Naive thymus-derived CD8-positive, alpha-beta T cell (primary cell): Measurements from ENCODE around the gene USP17L18. TPM values are rescaled to one million over a fixed set of nuclear protein-coding genes. Genes with fewer than 3 reads are reported as not detected.
"Not testable (repeated sequence)": the region's sequence is repeated elsewhere in the genome, so short reads cannot be mapped to it uniquely, and the experiment has no call there.

Experiments used
- ATAC-seq, 2 donors: fragments of 150-1000 bp; cut with Tn5 transposase in 1 of 2; sonication (Bioruptor Pico), chemical (Tn5 transposase) in 1 of 2; 1 replicate in 1 of 2; 2 replicates in 1 of 2; pipeline ENCODE4 v1.10.0; 2021; ENCODE audit warnings: mild to moderate bottlenecking in 2 of 2, moderate library complexity in 2 of 2
- POLR2A ChIA-PET: fragments of 350-600 bp; sonication (Branson Sonifier 250); formaldehyde crosslinking; loops from one replicate; lab custom pipeline; 2021; ENCODE audit warnings: antibody characterized with exemption; lab: Charles Lee
- DNase-seq, 10 donors: peaks; one replicate each; pipeline versions ENCODE4 v3.0.0 to v3.0.0-alpha.2; 2020 to 2022
- H3K27ac Mint-ChIP-seq, 10 donors: one replicate each; pipeline ENCODE4 v1.8.0; 2020 to 2022; ENCODE audit warnings: mild to moderate bottlenecking in 10 of 10, mixed read lengths in 10 of 10, moderate library complexity in 4 of 10, inconsistent platforms in 1 of 10
- H3K27me3 Mint-ChIP-seq, 5 donors: one replicate each; pipeline ENCODE4 v1.8.0; 2021 to 2022; ENCODE audit warnings: mixed read lengths in 5 of 5
- H3K36me3 Mint-ChIP-seq, 3 donors: one replicate each; pipeline ENCODE4 v1.8.0; 2020 to 2022; ENCODE audit warnings: mixed read lengths in 3 of 3, mild to moderate bottlenecking in 2 of 3, inconsistent platforms in 1 of 3
- H3K4me1 Mint-ChIP-seq, 4 donors: one replicate each; pipeline ENCODE4 v1.8.0; 2021 to 2022; ENCODE audit warnings: mixed read lengths in 4 of 4
- H3K4me3 Mint-ChIP-seq, 10 donors: one replicate each; pipeline ENCODE4 v1.8.0; 2020 to 2022; ENCODE audit warnings: mild to moderate bottlenecking in 10 of 10, mixed read lengths in 10 of 10, moderate library complexity in 6 of 10, inconsistent platforms in 1 of 10
- H3K9me3 Mint-ChIP-seq, 9 donors: one replicate each; pipeline ENCODE4 v1.8.0; 2020 to 2022; ENCODE audit warnings: mixed read lengths in 9 of 9, mild to moderate bottlenecking in 3 of 9, inconsistent platforms in 1 of 9, moderate library complexity in 1 of 9
- polyA plus RNA-seq, 3 donors: library from polyadenylated mRNA; unstranded; fragments of 300-500 nt; fragmentation: Illumina TruSeq; gene quantifications; one replicate each; pipeline ENCODE4 v1.2.3, GENCODE V29; 2021
- total RNA-seq, 8 experiments: library from RNA in 2 of 8; stranded (reverse) in 2 of 8; gene quantifications; one replicate each; pipeline ENCODE4 v1.2.3 and lab custom pipeline; 2021 to 2026

USP17L18 gene
- total and polyA plus RNA-seq, 5 experiments from 2014 or later = not detected

GRCh38 chr4:9262572-9262971, 14.1 kb downstream of the USP17L18 start, which contains the start of gene USP17L21:
TSS of gene USP17L21 (plus strand) at chr4:9262872. CDS start at chr4:9262872, 0 bp downstream.
- ATAC-seq, H3K4me1 Mint-ChIP-seq, H3K36me3 Mint-ChIP-seq, DNase-seq, H3K27ac Mint-ChIP-seq, POLR2A ChIA-PET, H3K4me3 Mint-ChIP-seq, H3K27me3 Mint-ChIP-seq, H3K9me3 Mint-ChIP-seq: not testable (repeated sequence)

- POLR2A ChIA-PET, ATAC-seq, H3K27me3 Mint-ChIP-seq, H3K9me3 Mint-ChIP-seq, H3K27ac Mint-ChIP-seq, H3K4me1 Mint-ChIP-seq, H3K4me3 Mint-ChIP-seq, DNase-seq, H3K36me3 Mint-ChIP-seq: not testable (repeated sequence)
Measured at GRCh38 chr4:9267319-9267718, 18.9 kb downstream of the USP17L18 start, which contains the start of gene USP17L22. TSS of gene USP17L22 (plus strand) at chr4:9267619. CDS start at chr4:9267619, 0 bp downstream.

- H3K36me3 Mint-ChIP-seq, POLR2A ChIA-PET: not testable (repeated sequence)
Measured at GRCh38 chr4:9271719-9272118, 23.3 kb downstream of the USP17L18 start.

More at GRCh38 chr4:9271719-9272118, 23.3 kb downstream of the USP17L18 start:
- H3K27ac Mint-ChIP-seq, H3K4me3 Mint-ChIP-seq, H3K4me1 Mint-ChIP-seq, H3K27me3 Mint-ChIP-seq, ATAC-seq, H3K9me3 Mint-ChIP-seq: not testable (repeated sequence)
- peak in 6 of 10 donors; percentile 0 to 70 (median 15) for DNase-seq

Other genes starting within 250 kb of the USP17L18 start
- not detected for gene FAM90A26, start 78.2 kb upstream of the USP17L18 start, total RNA-seq
- gene FAM90A26, start 78.2 kb upstream of the USP17L18 start, polyA plus RNA-seq = not detected
- not detected for gene USP17L10, start 38.0 kb upstream of the USP17L18 start, total RNA-seq
- not detected for gene USP17L10, start 38.0 kb upstream of the USP17L18 start, polyA plus RNA-seq
- gene USP17L11, start 33.2 kb upstream of the USP17L18 start, total RNA-seq = not detected
- gene USP17L11, start 33.2 kb upstream of the USP17L18 start, polyA plus RNA-seq = not detected
- gene USP17L12, start 28.5 kb upstream of the USP17L18 start, total RNA-seq = not detected
- not detected for gene USP17L12, start 28.5 kb upstream of the USP17L18 start, polyA plus RNA-seq
- not detected for gene USP17L13, start 23.7 kb upstream of the USP17L18 start, total RNA-seq
- not detected for gene USP17L13, start 23.7 kb upstream of the USP17L18 start, polyA plus RNA-seq
- gene USP17L15, start 14.2 kb upstream of the USP17L18 start, total RNA-seq = not detected
- not detected for gene USP17L15, start 14.2 kb upstream of the USP17L18 start, polyA plus RNA-seq
- gene USP17L17, start 4.8 kb upstream of the USP17L18 start, total RNA-seq = not detected
- gene USP17L17, start 4.8 kb upstream of the USP17L18 start, polyA plus RNA-seq = not detected
- gene USP17L19, start 4.7 kb downstream of the USP17L18 start, total RNA-seq = not detected
- not detected for gene USP17L19, start 4.7 kb downstream of the USP17L18 start, polyA plus RNA-seq
- gene USP17L20, start 9.5 kb downstream of the USP17L18 start, total RNA-seq = not detected
- gene USP17L20, start 9.5 kb downstream of the USP17L18 start, polyA plus RNA-seq = not detected
- gene USP17L21, start 14.2 kb downstream of the USP17L18 start, total RNA-seq = not detected
- not detected for gene USP17L21, start 14.2 kb downstream of the USP17L18 start, polyA plus RNA-seq
- not detected for gene USP17L22, start 19.0 kb downstream of the USP17L18 start, total RNA-seq
- gene USP17L22, start 19.0 kb downstream of the USP17L18 start, polyA plus RNA-seq = not detected
- gene USP17L24, start 76.5 kb downstream of the USP17L18 start, total RNA-seq = not detected
- not detected for gene USP17L24, start 76.5 kb downstream of the USP17L18 start, polyA plus RNA-seq
- not detected for gene USP17L25, start 81.3 kb downstream of the USP17L18 start, total RNA-seq
- gene USP17L25, start 81.3 kb downstream of the USP17L18 start, polyA plus RNA-seq = not detected
- gene USP17L26, start 86.0 kb downstream of the USP17L18 start, total RNA-seq = not detected
- gene USP17L26, start 86.0 kb downstream of the USP17L18 start, polyA plus RNA-seq = not detected
- not detected for gene USP17L5, start 90.8 kb downstream of the USP17L18 start, total RNA-seq
- not detected for gene USP17L5, start 90.8 kb downstream of the USP17L18 start, polyA plus RNA-seq
- gene USP17L27, start 95.5 kb downstream of the USP17L18 start, total RNA-seq = not detected
- gene USP17L27, start 95.5 kb downstream of the USP17L18 start, polyA plus RNA-seq = not detected
- gene USP17L28, start 100.3 kb downstream of the USP17L18 start, total RNA-seq = not detected
- not detected for gene USP17L28, start 100.3 kb downstream of the USP17L18 start, polyA plus RNA-seq
- gene USP17L29, start 105.0 kb downstream of the USP17L18 start, total RNA-seq = not detected
- not detected for gene USP17L29, start 105.0 kb downstream of the USP17L18 start, polyA plus RNA-seq
- not detected for gene USP17L30, start 114.5 kb downstream of the USP17L18 start, total RNA-seq
- gene USP17L30, start 114.5 kb downstream of the USP17L18 start, polyA plus RNA-seq = not detected
- not detected for gene DEFB131A, start 195.8 kb downstream of the USP17L18 start, total RNA-seq
- gene DEFB131A, start 195.8 kb downstream of the USP17L18 start, polyA plus RNA-seq = not detected